ENCODE data around the gene MCRS1.
"Not testable (repeated sequence)": the region's sequence is repeated elsewhere in the genome, so short reads cannot be mapped to it uniquely, and the experiment has no call there.

MCRS1 gene

DNA sequence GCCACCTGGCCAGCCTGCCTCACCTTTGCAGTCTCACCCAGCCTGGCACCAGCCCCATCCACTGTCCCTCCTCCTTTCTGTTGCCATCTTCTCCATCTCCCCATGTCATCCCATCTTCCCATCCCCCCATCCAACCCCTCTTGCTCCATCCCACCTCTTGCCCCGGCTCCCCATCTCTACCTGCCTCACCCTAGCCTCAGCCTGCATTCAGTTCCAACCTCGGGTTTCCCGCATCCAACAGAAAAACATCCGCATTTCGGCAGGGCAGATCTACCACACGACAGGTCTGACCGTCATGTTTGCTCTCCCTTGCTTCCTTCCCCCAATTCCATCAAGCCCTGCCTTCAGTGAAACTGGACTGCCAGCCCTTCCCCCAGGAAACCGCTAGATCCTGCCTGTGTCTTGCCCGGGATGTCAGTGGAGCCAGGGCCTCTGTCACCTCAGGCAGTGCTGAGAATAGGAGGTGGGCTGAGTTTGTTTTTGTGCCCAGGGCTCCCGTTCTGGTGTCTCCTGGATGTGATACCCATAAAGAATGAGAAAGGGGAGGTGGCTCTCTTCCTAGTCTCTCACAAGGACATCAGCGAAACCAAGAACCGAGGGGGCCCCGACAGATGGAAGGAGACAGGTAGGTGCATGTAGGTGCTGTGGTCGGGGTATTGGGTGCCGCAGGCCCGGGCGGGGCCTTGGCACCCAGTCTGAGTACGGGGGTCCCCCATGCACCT lies 26.6 kb downstream of the MCRS1 start:
- DNase-seq (ENCODE audit: low read depth, low spot score), result no peak

DNA sequence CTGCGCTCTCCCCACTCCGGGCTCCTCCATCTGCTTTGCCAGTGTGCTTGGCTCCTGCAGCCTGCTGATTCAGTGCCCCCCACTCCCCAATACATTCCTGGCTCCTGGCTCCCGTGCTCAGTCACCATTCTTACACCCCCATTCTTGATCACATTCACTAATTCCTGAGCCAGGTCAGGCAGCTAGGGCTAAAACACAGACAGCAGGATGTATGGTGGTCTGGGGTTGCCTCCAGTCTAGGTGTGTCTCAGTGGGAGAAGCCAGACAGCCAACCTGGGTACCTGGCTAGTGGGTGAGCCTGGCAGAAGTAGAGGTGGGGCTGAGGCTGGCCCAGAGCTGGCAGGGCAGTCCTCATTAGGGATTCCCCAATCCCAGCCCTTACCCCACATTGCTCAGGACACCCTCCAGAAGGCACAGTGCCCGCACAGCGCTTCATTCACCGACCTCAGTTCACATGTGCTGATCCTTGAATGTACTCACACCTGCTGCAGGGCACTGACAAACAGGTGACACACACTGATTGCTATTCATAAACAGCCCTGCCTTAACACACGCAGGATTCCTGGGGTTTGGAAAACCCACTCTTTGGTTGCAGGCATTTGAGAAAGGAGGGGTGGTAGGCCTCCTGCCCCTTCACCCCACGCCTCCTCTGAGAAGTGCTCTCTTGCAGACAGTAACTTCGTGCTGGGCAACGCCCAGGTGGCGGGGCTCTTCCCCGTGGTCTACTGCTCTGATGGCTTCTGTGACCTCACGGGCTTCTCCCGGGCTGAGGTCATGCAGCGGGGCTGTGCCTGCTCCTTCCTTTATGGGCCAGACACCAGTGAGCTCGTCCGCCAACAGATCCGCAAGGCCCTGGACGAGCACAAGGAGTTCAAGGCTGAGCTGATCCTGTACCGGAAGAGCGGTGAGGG lies 27.5 kb downstream of the MCRS1 start:
- DNase-seq (ENCODE audit: low read depth, low spot score), result no peak

DNA sequence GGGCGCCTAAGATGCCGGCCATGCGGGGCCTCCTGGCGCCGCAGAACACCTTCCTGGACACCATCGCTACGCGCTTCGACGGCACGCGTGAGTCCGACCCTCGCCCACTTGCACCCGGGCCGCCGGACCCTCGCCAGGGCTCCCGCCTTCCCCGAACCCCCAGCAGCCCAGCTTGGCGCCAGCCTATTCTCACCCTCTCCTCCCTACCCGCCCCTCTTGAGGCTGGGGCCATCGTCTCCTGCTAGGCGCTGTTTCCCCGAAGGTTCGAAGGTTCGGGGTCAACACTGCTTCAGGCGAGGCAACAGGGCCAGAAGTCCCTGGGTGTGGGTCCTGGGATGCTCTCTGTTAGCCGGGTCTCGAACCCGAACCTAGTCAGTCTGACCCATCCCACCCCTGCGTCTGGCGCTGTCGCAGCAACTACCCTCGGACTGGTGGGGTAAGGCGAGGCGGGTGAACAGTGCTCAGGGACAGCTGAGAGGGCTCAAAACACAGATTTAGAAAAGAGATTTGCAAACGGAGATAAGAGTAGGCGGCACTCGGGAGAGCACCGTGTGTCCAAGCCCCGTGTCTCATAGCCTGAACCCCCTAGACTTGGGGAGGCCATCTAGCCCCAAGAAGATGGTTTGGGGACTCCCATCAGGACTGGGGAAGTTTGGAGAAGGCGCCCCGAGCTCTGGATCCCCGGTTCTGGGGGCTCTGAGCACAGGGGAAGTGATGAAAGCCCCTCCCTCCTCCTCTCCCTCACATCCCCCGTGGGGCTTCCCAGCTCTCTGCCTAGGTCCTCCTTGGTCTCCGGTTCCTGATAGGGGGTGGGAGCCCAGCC lies 28.3 kb downstream of the MCRS1 start:
- no peak for DNase-seq (ENCODE audit: low read depth, low spot score)

DNA sequence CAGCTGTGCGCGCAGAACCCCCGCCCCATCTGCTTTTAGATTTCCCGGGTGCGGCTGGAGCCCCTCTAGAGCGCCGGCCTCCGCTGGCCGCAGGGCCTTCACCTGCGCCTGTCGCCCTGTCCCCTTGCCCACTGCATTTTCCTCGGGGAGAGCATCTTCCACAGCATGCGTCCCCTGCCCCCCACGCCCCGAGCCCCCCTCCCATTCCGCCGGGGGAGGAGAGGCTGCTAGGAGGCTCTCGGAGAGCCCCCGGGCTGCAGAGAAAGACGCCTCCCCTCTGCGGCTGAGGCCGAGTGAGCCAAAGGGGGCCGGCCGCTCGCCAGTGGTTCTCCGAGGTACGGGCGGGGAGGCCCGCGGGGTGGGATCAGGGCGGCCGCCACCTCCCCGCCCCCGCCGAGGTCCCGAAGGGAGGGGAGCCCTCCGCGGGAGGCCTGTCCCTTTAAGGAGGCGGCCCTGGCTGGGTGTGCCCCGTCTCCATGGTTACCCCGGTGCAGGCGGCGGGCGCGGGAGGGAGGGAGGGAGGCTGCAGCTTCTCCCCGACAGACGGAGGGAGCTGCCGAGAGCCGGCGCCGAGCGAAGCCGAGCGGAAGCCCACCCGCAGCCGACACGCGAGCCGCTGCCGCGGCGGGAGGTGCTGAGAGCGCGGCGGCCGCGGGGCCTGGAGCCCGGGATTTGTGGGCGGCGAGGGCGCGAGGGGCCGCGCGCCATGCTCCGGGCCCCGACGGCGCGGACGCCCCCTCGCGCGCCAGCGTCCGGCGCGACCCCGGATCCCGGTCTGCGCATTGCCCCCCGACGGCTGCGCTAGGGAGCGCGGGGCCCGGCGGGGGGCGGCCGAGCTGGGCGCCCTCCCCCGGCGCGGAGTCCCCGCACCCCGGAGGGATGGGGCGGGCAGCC lies 29.2 kb downstream of the MCRS1 start, which contains the start of gene KCNH3:
Gene KCNH3, plus strand, starts transcription at position 521 of the 894 bp plus-strand sequence. CDS start 387 bp downstream, outside the sequence.
- peak; percentile 75 for DNase-seq (ENCODE audit: low read depth, low spot score)

DNA sequence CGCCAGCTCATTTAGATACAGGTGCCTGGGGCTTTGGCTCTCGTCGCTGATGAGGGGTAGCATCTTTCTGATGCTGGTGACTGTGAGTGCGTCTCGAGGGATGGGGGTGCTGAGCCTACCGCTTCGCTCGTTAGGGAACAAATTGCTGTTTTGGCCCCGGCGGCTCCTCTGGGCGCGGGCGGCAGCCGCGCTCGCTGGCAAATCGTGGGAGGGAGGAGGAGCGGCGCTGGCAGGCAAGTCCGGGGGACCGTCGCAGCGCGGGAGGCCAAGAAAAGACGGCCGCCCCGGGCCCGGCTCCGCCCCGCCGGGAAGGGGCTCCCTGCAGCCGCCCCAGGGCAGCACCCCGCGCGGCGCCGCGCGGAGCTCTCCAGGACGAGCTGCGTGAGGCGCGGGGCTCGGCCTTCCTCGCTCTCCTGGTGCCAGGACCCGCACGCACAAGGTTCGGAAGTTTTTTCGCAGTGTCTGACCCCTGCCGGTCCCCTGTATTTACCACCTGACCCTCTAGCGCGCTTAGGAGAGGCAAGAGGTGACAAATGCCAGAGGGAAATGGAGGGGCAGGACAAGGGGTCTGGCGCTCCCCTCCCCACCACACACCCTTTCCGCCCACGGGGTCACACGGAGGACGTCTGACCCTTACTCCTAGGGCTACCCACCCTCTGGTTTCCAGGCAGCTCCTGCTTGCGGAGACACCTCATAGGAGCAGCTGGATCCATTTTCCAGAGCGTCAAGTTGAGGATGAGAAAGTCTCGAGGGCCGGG lies 30.0 kb downstream of the MCRS1 start:
- DNase-seq (ENCODE audit: low read depth, low spot score), result no peak

DNA sequence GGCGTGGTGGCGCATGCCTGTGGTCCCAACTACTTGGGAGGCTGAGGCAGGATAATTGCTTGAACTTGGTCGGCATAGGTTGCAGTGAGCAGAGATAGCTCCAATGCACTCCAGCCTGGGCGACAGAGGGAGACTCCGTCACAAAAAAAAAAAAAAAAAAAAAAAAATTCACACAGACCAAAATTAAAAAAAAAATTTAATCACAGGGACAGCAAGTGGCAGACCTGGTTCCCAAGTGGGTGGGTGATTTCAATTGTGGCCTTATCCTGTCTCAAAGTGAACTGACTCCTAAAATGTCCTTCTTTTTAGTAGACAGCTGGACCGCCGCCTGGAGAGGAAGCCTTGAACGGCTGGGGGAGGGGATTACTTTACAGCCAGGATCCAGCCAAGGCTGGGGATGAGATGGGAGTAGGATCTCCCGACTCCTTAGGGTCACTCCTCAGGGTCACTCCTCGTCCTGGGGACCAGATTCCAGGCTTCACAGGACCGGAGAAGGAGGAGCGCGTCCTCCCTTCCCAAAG lies 30.7 kb downstream of the MCRS1 start:
- no peak for DNase-seq (ENCODE audit: low read depth, low spot score)

DNA sequence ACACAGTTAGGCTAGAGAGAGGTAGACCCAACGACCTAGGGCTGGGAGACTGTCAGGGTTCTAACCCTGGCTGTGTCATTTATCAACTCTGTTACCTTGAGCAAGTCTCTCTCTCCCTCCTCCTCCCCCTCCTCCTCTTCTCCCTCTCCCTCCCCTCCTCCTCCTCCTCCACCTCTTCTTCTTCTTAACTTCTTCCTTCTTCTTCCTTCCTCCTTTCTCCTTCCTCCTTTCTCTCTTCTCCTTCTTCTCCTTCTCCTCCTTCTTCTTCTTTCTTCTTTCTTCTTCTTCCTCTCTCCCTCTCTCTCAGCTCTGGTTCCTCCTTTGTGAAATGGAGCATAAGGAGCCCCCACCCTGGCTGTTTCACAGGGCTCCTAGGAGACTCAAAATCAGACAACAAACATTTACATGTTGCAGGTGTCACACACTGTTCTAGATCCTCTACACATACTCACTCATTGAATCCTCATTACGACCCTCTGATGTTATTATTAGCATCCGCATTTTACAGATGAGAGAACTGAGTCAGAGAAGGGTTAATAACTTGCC lies 31.3 kb downstream of the MCRS1 start:
- DNase-seq (ENCODE audit: low read depth, low spot score), result no peak

DNA sequence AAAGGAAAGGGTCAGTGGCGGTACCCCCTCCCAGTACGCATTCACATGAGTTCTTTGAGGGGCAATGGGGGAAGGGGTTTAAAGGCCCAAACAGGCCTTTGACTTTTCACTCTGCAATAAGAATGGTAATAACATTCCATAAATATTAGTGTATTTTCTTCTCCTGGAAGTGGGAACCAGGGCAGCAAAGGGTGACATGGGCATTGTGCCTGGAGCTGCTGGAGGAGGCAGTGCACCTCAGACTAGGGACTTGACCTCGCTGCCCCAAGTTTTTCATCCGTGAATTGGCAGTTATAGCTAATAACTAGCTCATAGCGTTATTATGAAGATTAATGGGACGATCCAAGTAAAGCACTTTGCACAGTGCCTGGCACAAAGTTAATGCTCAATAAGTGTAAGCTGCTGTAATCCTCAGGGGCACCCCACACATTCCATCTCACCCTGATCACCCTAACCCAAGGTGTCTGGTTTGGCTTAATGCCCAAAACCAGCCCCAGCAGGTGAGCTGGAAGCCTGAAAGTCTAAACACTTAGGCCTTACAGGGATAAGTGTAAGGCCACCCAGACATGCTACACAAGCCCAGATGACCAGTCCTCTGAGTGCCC lies 31.9 kb downstream of the MCRS1 start:
- no peak for DNase-seq (ENCODE audit: low read depth, low spot score)

DNA sequence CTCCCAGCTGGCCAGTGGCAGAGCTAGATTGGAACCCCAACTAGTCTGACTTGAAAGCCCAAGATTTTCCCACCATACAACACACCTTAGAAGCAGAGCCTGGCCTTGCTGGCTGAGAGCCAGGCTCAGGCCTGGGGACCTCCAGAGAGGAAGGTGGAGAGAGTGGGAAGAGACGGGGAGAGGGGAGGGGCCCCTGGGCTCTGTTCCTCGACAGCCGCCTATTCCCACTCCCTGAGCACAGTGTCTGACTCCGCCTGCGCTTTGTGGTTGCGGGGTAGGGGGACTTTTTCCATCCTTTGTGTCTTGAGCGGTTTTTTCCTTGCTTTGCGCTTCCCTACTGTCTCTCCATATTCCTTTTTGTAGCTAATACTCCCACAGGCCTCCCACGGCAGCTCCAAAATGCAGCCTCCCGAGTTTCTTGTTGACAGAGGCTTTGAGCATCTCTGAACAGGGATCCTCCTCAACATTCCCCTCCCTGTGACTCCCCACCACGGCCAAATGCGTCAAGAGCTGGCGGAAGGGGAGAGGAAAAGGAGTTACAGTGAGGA lies 33.1 kb downstream of the MCRS1 start:
- DNase-seq (ENCODE audit: low read depth, low spot score), result no peak

DNA sequence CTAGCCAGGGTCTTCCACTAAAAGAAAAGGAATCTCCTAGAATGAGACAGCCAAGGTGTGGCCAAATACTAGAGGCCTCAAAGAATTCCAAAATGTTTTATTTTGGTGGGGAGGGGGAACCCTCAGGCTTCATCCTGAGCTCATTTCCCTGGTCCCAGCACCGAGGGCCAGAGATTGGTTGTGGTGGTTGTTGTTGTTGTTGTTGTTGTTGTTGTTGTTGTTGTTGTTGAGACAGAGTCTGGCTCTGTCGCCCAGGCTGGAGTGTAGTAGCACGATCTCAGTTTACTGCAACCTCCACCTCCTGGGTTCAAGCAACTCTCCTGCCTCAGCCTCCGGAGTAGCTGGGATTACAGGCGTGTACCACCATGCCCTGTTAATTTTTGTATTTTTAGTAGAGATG lies 33.8 kb downstream of the MCRS1 start:
- DNase-seq (ENCODE audit: low read depth, low spot score), result not testable (repeated sequence)

DNA sequence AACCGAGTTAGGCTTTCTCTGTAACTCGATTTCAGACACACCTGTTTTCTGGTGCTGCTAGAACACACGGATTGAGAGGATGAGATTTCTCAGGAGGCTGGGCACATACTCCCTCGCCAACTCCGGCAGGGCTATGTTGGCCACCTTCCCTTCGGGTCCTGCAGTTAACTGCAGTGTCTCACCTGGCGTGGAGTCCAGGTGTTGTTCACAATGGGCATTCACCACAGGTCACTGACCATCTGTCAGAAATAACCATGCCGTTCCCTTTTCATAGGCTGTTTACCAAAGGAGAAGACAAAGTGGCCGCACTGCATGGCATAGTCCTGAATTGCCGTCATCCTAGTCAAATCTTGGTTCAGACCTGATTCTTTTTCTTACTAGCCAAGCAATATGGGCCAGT lies 34.6 kb downstream of the MCRS1 start:
- no peak for DNase-seq (ENCODE audit: low read depth, low spot score)

DNA sequence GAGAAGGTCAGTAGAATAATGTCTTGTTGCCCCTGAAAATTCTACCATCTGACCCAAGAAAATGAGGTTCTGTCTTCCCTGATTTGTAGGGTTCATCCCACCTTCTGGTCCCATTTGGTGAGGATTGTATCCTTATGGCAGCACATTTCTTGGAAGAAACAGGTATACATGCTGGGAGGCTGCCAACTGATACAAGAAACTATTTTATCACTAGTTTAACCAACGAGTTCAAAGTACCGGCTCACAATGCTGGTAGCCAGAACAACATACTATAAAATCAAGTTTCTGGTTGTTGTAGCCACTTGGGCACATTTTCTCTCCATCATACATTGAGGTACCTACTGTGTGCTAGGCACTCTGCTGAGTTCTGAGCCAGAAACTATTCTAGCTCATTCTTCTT lies 36.2 kb downstream of the MCRS1 start:
- DNase-seq (ENCODE audit: low read depth, low spot score), result no peak

DNA sequence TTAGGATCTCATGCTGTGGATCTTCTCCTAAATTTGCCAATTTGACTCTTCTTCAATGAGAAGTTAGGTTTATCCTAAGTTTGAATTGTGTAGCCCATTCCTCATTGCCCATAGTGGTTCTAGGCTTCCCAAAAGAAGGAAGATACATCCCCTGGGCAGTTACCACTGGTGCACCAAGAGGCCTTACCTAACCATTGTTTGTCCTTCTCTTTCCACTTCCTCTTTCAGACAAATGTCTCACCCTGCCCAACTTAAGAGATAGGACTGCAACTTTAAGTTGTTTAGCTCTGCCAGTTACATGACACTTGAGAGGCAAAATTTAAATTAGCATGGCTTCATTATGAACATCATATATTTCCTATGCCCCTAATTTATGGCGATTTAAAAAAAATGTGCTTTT lies 38.5 kb downstream of the MCRS1 start:
- no peak for DNase-seq (ENCODE audit: low read depth, low spot score)

DNA sequence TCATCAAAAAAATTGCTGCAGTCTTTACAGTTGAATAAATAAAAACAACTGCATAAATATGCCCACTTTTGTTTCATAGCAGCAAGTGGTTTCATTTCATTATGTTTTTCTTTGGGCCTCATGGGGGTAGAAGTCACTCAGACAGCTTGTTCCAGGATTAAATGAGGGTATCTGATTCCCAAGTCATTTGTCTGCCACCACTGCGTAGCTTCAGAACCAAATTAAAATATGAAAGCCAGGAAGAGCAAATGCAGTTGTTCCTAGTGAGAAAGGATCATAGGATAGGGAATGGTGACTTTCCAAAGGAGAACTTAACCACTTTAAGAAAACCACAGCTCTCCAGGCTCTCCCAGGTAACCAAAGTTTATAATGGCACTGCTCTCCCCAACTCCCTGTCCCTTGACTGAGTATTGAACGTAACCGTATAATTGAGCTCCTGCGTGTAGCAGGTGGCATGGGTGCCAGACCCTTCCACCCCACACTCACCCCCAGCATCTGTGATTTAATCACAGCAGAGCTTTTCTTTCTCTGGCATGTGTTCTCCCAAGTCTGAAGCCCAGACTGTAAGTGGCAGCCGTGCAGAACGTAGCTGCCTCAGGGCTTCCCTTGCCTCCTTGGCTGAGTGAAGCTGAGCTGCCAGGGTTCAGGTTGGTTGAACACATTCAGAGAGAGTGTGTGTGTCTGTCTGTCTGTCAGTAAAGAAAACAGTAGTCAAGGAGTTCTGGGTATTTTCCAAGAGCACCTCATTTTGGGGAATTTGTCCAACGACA lies 40.4 kb downstream of the MCRS1 start:
- no peak for DNase-seq (ENCODE audit: low read depth, low spot score)

DNA sequence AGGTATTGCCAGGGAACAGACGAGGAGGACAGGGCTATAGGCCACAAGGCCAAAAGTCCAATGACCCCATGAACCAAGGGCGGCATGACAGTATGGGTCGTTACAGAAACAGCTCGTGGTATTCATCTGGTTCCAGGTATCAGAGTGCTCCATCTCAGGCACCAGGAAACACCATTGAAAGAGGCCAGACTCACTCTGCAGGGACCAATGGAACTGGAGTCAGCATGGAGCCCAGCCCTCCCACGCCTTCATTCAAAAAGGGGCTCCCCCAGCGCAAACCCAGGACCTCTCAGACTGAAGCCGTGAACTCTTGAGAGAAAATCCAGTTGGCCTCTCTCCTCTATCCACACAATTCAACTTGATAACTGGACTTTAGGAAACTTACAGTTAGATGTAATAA lies 42.0 kb downstream of the MCRS1 start:
- no peak for DNase-seq (ENCODE audit: low read depth, low spot score)

DNA sequence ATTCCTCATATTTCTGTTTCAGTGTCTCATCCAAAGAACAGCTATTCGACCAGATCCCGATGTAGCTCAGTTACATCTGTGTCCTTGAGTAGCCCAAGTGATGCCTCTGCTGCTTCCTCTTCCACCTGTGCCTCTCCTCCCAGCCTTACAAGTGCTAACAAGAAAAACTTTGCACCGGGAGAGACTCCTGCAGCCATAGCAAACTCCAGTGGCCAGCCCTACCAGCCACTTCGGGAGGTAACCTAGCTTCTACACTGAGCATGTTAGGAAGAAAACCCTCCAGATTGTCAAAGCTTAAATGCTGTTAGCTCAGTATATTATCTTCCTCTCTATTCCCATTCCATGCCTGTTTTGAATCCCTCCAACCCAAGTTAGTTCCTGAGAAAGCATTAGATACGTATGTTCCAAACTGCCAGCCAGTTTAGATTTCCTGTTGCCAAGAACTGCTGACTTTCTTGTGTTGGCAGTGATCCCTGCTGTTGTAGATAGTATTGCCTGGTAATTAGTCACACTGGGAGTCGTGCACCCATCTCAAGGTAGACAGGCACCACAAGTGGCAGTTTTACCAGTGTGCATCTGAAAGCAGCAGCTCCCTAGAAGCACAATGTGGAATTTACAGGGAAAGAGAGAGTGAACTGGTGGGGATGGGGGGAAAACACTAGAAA lies 43.1 kb downstream of the MCRS1 start:
- DNase-seq (ENCODE audit: low read depth, low spot score), result no peak

DNA sequence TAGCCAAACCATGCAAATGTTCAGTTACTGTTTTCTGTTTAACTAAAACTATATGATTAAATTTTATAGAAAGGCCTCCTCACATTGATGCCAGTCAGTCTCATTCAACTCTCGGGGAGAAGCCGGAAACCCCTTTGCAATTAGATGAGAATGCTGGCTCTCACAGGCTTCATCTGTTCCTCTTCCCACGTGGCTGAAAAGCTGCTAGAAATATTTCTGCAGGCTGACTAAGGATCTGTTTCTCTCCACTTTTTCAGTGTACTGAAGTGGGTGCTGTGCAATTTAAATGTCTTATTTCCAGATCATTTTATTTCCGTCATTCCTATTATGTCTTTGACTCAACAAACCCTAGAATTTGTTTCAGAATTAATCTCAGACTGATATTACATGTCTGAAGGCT lies 46.6 kb downstream of the MCRS1 start:
- DNase-seq (ENCODE audit: low read depth, low spot score), result no peak

DNA sequence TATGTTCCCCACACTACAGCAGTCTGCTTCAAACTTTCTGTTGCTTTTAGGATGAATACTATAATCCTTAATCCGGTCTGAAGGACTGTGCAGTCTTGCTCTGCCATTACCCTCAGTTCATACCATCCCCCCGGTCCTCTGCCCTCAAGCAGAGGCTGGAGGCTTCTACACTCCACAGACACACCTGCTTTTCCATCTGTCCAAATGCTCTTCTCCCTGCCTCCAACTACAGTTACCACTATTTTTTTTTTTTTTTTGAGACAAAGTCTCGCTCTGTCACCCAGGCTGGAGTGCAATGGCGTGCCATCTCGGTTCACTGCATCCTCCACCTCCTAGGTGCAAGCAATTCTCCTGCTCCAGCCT lies 48.4 kb downstream of the MCRS1 start:
- no peak for DNase-seq (ENCODE audit: low read depth, low spot score)
